ENCODE results near the gene AKAP12. TPM values are rescaled to one million over a fixed set of nuclear protein-coding genes. Genes with fewer than 3 reads are reported as not detected.
A peak's percentile ranks its signal among the peaks of the same experiment; 100 is the strongest.

AKAP12 gene
- total and polyA plus RNA-seq, 4 donors: 9.4 to 110 (median 24.6) TPM

GRCh38 chr6:151392427-151392826 lies 152.7 kb downstream of the AKAP12 start:
- TF ChIP-seq CTCF (IDR thresholded peaks at IDR 0.05; ENCODE audit: control extremely low read depth, extremely low read depth): no peak
- ATAC-seq (ENCODE audit: insufficient read depth, low FRiP score) (no peak), DNase-seq (no peak)
- Histone ChIP-seq H3K27ac (ENCODE audit: low read depth in 1 of 2, low read length in 1 of 2) (peak overlapping the region in 1 of 2 donors; percentile 53), H3K4me1 (ENCODE audit: control insufficient read depth in 5 of 5, insufficient read depth in 5 of 5, low read length in 5 of 5) (peaks cover 5 to 32% (median 18%) of the 10 kb centered on the region in 5 donors), H3K27me3 (ENCODE audit: control insufficient read depth in 3 of 3, insufficient read depth in 3 of 3, low read length in 2 of 3) (no peaks in the 10 kb centered on the region), H3K36me3 (ENCODE audit: control insufficient read depth in 4 of 4, insufficient read depth in 4 of 4, low read length in 4 of 4) (no peaks in the 10 kb centered on the region), H3K4me3 (no peak overlapping the region), H3K9ac (ENCODE audit: insufficient read depth in 1 of 2, low read length in 2 of 2) (peak overlapping the region; percentile 7 to 63), H3K9me3 (ENCODE audit: control insufficient read depth in 4 of 4, insufficient read depth in 3 of 4, low read length in 3 of 4) (no peaks in the 10 kb centered on the region)
- 2 to 3% methylated on average over 3 of the region's 3 CpGs for WGBS, 2 donors

- WGBS, 2 donors: 64 to 82% methylated on average over 4 of the region's 4 CpGs
- Histone ChIP-seq H3K4me1 (ENCODE audit: control insufficient read depth in 5 of 5, insufficient read depth in 5 of 5, low read length in 5 of 5) (peaks cover 5 to 32% (median 18%) of the 10 kb centered on the region in 5 donors), H3K27ac (ENCODE audit: low read depth in 1 of 2, low read length in 1 of 2) (no peak overlapping the region)
These were observed 153.6 kb downstream of the AKAP12 start for GRCh38 chr6:151393410-151393809.

GRCh38 chr6:151399679-151400078 lies 159.9 kb downstream of the AKAP12 start:
- H3K9ac ChIP-seq (ENCODE audit: insufficient read depth in 1 of 2, low read length in 2 of 2): no peak overlapping the region
- H3K4me1 ChIP-seq (ENCODE audit: control insufficient read depth in 5 of 5, insufficient read depth in 5 of 5, low read length in 5 of 5): peaks cover 0 to 6% (median 0%) of the 10 kb centered on the region in 5 donors
- no peak for DNase-seq
- no peak for ATAC-seq (ENCODE audit: insufficient read depth, low FRiP score)
- peaks cover 4 to 7% (median 5%) of the 10 kb centered on the region in 4 donors for H3K36me3 ChIP-seq (ENCODE audit: control insufficient read depth in 4 of 4, insufficient read depth in 4 of 4, low read length in 4 of 4)
- H3K27me3 ChIP-seq (ENCODE audit: control insufficient read depth in 3 of 3, insufficient read depth in 3 of 3, low read length in 2 of 3): no peaks in the 10 kb centered on the region
- H3K4me3 ChIP-seq: no peak overlapping the region
- no peak for TF ChIP-seq CTCF (IDR thresholded peaks at IDR 0.05; ENCODE audit: control extremely low read depth, extremely low read depth)
- WGBS, 2 donors: 76 to 77% methylated on average over 3 of the region's 3 CpGs
- no peak overlapping the region for H3K27ac ChIP-seq (ENCODE audit: low read depth in 1 of 2, low read length in 1 of 2)
- no peaks in the 10 kb centered on the region for H3K9me3 ChIP-seq (ENCODE audit: control insufficient read depth in 4 of 4, insufficient read depth in 3 of 4, low read length in 3 of 4)

More at GRCh38 chr6:151393410-151393809, 153.6 kb downstream of the AKAP12 start:
- Histone ChIP-seq H3K36me3 (ENCODE audit: control insufficient read depth in 4 of 4, insufficient read depth in 4 of 4, low read length in 4 of 4) (no peaks in the 10 kb centered on the region), H3K27me3 (ENCODE audit: control insufficient read depth in 3 of 3, insufficient read depth in 3 of 3, low read length in 2 of 3) (no peaks in the 10 kb centered on the region), H3K9me3 (ENCODE audit: control insufficient read depth in 4 of 4, insufficient read depth in 3 of 4, low read length in 3 of 4) (no peaks in the 10 kb centered on the region), H3K4me3 (no peak overlapping the region), H3K9ac (ENCODE audit: insufficient read depth in 1 of 2, low read length in 2 of 2) (peak overlapping the region in 1 of 2 donors; percentile 47)
- no peak for DNase-seq
- ATAC-seq (ENCODE audit: insufficient read depth, low FRiP score): no peak
- no peak for TF ChIP-seq CTCF (IDR thresholded peaks at IDR 0.05; ENCODE audit: control extremely low read depth, extremely low read depth)

DNA sequence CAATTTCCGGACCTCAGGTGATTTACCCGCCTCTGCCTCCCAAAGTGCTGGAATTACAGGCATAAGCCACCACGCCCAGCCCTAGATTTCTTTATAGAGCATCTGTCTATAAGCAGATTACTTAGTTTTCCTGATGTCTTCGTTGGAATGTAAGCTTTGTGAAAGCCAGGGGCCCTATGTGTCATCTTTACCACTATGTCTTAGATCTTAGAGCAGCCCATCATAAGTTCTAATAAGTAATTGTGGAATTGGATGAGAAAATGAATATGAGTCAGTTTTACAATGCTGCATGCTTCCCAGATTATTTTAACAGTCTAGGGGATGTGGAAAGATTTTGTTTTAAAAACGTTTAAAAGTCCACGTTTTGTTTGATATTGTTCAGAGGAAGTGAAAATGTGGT lies 160.7 kb downstream of the AKAP12 start:
- Histone ChIP-seq H3K27ac (ENCODE audit: low read depth in 1 of 2, low read length in 1 of 2) (no peak overlapping the region), H3K4me1 (ENCODE audit: control insufficient read depth in 5 of 5, insufficient read depth in 5 of 5, low read length in 5 of 5) (peaks cover 0 to 3% (median 0%) of the 10 kb centered on the region in 5 donors), H3K36me3 (ENCODE audit: control insufficient read depth in 4 of 4, insufficient read depth in 4 of 4, low read length in 4 of 4) (peaks cover 4 to 9% (median 6%) of the 10 kb centered on the region in 4 donors), H3K4me3 (no peak overlapping the region), H3K27me3 (ENCODE audit: control insufficient read depth in 3 of 3, insufficient read depth in 3 of 3, low read length in 2 of 3) (no peaks in the 10 kb centered on the region), H3K9ac (ENCODE audit: insufficient read depth in 1 of 2, low read length in 2 of 2) (no peak overlapping the region), H3K9me3 (ENCODE audit: control insufficient read depth in 4 of 4, insufficient read depth in 3 of 4, low read length in 3 of 4) (no peaks in the 10 kb centered on the region)
- no peak for DNase-seq
- 80 to 82% methylated on average over 6 of the region's 6 CpGs for WGBS, 2 donors
- no peak for TF ChIP-seq CTCF (IDR thresholded peaks at IDR 0.05; ENCODE audit: control extremely low read depth, extremely low read depth)
- ATAC-seq (ENCODE audit: insufficient read depth, low FRiP score): no peak

All from lung (tissue), 12 donors.